Stimulated activated CD8-positive, alpha-beta memory T cell treated with anti-CD3 and anti-CD28 coated beads, Interleukin-7, amount 100 ng/mL, for 48 hours (primary cell): ENCODE results near the gene ERBB4.

ENCODE experiments used
- DNase-seq, 2 donors: peaks; one replicate each; pipeline ENCODE4 v3.0.0-alpha.2; 2020; ENCODE audit warnings: low read depth in 1 of 2; ENCODE audit errors: extremely low read depth in 1 of 2

Gene ERBB4

DNA sequence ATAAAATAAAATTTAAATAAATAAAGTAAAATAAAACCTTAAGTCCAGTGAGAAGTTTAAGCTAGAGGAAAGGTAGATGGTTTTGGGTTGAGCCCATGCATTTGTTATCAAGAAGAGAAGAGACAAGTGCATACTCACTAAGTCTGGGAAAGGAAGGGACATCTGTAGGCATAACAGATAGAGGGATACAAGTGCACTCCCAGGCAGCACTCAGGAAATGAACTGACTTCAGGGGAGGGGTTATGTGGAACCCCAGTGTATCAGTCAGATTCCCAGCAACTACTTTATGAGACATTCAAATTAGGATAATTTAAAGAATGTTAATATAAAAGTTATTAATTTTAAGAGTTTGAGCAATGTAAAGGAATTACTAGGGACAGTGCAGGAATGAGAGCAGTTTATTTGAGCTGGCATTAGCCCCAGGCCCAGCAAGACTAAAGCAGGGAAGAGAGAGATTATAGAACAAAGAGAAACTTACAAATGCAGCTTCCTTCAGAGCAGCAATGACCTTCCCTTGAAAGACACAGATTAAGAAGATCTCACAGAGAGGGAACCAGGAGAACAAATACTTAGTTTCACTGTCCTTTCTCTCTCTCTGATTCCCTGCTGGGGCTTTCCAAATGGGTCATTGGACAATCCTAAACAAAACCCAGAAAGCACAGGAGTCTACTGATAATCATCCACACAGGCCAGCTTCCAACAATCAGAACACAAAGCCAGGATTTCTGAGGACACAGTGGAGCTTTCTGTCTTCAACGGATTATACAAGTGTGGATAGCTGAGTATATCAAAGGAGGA lies 109.7 kb downstream of the ERBB4 start:
- no peak for DNase-seq

DNA sequence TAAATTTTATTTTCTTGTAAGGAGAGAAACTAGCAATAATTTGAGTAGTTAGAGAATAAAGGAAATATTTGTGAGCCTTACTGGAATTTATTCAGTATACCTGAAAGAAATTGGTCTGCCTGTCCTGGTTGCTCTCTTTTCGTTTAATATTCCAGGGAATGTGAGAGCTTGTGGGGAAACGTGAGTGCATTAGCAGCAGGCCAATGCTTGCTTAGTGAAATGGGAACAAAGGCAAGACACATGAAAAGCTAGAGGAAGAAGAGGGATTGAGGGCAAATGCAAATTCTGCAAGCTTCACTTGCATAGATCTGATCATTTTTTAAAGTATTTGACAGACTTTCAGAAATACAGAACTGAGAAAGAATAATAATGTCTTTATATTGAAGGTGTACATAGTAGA lies 111.0 kb downstream of the ERBB4 start:
- DNase-seq: no peak

DNA sequence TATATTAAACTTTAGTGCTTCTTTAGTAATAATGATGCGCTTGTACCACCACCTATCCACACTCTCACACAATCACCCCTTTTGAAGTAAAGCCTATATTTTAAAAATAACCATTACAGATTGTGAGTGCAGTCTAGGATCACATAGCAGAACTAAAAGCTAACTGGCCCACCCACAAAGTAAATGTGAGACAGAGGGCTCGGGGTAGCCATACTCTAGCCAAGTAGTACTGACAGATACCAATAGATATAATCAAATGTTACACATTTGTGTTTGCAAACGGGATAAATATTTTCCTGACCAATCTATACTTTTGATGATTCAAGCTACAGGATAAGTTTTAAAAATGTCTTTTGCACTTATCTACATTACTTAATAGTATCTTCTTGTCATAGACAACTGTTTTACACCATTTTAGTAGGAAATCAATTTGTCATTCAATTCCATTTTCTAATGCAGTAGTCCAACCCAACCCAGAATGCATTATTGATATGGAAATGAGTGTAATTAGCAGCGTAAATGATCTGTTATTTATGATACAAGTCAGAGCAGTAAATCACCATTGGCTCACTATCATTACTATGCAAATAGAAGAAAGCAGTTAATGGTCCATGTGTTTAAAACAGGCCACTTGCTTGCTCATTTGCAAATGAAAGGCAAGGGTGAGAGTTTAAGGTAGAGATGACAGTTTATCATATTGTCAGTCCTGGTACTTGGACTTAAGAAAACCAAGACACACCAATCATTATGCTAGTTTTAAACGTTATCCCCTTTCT lies 111.8 kb downstream of the ERBB4 start:
- no peak for DNase-seq

DNA sequence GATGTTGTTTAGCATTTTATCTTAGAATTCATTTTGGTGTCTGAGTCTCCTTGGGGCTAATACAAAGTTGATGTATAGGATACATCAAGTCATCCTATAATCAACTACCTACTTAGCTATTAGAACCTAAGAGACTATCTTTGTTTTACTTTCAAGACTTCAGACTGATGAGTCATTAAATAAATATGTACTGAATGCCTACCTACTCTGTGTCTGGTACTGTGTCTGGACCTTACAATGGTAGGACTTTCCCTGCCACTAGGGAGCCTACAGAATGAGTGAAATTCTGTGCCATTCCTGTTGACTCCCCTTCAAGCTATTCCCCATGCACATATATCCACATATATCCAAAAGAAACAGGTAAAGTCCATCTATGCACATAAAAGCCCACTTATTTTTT lies 114.5 kb downstream of the ERBB4 start:
- no peak for DNase-seq

DNA sequence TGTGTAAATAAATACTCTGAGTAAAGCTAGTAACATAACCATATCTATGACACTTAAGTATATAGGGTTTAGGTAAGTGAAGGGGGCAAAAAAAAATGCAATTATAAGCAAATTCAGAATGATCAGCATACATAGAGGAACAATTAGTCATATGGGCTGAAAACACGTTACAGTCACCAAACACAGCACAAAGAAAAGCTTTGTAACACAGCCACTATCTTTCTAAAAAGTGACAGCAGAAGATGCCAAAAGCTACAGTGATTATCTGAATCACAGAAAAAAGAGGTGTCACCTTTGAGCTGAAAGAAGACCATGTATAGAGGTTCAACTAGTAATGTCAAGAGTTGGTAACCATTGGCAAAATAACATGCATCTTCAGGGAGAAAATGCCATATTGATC lies 115.5 kb downstream of the ERBB4 start:
- DNase-seq: no peak

DNA sequence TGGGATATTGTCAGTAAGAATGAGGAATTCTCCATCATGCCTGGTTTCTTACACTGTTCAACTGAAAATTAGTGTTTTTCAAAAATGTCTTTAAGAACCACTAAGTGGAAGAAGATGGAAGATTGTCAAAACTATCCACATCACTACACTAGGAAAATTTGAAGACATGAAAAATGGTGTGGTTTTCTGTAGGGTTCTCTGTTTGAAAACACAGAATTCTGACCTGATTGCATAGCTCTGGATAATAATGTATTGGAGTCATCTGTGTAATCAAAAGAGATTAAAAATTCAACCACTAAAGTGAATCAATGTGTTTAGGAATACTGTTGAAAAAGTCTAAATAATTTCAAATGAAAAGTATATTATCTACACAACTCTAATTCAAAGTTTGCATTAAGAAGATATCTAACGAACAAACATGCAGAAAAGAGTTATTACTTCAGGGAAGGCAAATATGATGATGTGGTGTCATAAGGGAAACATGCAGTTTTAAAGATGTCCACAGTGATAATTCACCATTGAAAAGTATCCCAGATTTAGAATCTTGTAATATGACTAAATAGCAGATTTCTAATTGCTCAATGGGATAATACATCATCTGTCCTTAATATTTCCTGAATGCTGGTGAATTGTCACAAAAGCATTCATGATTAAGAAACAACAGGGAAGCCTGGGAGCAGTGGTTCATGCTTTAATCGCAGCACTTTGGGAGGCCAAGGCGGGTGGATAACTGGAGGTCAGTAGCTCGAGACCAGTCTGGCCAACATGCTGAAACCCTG lies 116.9 kb downstream of the ERBB4 start:
- DNase-seq: no peak

DNA sequence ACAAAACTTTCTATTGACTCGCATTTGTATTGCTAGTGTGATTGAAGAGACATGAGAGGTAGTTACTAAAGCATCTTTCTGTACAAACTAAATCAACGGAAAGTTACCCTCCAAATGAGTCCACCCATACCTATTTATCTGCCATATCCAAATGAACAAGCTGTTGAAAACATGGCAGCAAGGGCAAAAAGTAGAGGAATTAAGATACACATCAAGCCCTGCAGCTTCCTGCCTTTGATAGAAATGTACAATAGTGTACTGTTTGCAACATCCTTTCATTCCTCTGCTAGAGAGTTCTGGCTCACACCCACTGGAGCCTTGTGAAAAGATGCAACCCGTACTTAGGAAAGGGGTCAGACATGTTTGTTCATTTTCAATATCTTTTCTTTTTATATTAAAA lies 122.5 kb downstream of the ERBB4 start:
- no peak for DNase-seq

DNA sequence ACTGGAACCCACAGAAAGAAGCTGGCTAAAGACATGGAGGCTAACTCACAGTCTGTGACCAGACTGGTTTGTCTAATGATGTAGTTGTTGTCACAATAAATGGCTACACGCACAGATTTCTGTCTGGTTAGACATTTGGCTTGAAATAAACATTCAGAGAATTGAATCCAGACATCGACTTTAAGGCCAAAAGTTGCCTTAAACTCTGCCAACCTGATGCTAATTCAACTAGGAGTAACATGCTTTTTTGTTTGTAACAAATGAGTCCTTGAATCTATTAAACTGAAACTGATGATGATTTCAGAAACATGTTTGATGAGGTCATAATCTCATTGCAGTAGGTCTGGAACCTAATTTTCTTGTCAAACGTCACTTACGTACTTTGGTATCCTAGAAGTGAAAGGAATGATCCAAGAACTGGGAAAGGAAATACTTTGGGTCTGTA lies 123.8 kb downstream of the ERBB4 start:
- DNase-seq: no peak

DNA sequence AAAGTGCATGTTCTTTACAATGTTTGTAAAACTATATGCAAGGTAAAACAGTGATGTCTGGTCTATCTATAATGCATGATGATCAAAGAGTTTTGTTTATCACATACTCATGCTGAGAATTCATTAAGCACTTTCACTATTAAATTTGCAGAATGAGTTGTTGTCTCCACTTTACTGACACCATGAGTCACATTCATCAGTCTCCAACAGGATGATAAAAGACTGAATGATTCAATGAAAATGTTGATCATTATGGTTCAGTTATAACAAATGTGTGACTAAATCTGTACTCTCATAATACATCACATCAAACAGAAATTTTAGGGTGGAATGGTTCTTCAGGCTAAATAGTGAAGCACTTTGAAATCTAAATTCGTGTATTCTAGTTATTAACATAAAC lies 129.0 kb downstream of the ERBB4 start:
- no peak for DNase-seq

DNA sequence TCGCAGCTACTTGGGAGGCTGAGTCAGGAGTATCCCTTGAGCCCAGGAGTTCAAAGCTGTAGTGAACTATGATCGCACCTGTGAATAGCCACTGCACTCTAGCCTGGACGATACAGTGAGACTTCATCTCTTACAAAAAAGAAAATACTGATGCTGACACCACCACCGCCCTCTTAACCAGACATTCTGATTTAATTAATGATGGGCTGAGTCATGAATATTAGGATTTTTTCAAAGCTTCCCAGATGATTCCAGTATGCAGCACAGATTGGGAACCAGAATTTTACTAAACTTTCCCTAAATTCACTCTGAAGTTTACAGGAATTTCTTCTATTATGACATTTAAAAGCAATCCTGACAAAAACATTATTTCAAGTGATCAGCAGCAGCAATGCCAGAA lies 130.1 kb downstream of the ERBB4 start:
- DNase-seq: no peak

DNA sequence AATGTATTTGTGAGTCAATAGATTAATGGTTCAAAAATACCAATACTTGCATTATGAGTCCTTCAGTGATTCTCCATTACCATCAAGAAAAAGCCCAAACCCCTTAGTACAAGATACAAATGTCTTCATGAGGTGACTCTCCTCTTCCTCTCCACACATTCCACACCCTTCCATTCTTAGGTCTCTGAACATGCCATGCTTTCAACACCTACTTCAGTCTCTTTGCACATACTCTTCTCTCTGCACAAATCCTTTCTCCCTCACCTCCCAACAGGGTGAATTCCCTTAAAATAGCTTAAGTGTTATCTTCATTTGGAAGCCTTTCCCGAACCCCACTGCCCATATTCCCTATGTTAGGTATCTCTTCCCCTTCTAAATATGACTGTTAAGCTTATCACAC lies 131.9 kb downstream of the ERBB4 start:
- DNase-seq: no peak

DNA sequence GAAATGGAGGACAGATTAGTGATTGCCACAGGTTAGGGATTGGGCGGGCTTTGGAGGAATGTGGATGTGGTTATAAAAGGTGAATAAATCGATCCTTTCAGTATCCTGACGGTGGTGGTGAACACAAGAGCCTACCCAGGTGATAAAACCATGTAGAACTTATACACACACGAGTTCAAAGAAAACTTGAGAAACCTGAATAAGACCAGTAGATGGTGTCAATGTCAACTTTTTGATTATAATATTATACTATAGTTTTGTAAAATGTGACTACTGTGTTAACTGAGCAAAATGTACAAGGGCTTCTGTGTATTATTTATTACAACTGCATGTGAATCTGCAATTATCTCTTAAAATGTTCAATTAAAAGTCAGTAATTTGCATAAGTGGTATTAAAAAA lies 136.3 kb downstream of the ERBB4 start:
- DNase-seq: no peak

DNA sequence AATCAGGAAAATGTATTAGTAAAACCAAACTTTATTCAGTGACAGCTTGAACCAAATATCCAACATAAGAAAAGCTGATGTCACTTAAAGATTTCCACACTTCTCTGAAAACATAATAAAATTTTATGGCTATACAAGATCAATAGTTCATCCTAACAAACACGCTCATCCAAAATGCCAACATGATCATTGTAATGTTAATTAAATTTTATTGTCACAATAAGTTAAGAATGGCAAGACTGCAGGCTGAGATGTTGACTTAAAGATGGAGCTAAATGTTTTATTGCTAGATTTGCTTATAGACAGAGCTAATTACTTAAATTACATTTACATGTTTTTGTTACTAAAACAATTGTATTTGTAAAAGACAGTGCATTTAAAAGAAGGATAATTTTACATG lies 140.3 kb downstream of the ERBB4 start:
- DNase-seq: no peak

DNA sequence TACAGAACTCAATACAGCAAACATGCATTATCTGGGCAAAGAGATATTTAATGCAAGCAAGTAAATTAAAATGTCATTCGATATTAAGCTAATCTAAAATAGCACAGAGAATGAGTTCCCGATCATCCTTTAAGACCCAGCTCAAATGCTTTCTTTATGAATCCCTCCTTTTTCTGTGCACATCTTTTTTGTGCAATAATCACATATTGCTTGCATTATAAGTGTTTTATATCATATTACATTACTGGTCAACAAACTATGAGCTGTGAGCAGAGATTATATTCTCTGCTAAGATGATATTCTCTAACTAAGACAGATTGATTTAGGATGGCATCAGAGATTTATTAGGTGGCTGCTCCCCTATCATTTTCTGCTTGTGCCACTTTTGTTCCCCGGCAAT lies 146.1 kb downstream of the ERBB4 start:
- no peak for DNase-seq

DNA sequence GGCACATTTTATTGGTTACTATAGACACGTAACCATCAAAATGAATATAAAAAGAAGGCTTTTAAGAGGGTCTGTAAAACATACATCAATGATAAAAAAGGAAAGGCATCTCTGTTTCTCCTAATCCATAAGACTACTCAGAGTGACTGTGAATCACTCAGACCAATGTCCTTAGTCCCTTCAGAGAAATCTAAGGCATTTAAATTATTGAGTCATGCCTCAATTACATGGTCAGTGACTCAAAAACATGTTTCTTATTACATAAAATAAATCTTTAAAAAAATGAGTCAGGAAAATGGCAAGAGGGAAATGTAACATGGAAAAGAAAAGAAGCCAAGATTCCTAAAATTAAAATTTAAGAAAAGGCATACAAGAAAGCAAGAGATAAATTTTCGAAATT lies 146.6 kb downstream of the ERBB4 start:
- no peak for DNase-seq

DNA sequence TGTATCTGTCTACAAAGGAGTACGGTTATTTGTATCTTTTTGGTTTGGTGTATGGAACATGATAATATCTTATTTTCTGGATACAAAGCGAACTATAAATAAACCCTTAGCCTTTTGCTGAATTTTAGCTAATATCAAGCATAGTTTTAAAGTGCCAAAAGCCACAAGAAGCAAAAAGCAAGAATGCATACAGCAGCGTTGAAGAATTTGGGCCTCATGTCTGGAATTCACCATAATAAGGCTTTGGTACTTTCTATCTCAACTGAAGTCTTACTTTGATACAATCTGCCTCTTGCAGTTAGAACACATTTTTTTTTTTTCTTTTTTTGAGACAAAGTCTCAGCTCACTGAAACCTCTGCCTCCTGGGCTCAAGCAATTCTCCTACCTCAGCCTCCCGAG lies 151.5 kb downstream of the ERBB4 start:
- no peak for DNase-seq

DNA sequence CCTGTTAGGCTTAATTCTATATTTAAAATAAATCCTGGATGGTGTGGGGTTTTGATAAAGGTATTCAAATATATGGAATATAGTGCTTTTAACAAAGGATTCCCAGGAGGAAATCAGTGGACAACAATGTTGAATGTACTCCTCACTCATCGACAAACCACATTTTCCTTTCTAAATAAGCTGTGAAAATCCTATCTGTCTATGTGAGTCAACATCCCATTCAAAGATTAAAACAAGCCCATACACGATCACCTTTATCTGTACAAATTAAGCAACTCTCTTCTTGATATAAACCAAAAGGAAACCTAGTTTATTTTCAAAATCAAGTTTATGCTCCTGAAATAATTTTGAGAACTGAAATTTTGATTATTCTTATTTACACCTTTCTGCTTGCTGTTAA lies 153.4 kb downstream of the ERBB4 start:
- DNase-seq: no peak

DNA sequence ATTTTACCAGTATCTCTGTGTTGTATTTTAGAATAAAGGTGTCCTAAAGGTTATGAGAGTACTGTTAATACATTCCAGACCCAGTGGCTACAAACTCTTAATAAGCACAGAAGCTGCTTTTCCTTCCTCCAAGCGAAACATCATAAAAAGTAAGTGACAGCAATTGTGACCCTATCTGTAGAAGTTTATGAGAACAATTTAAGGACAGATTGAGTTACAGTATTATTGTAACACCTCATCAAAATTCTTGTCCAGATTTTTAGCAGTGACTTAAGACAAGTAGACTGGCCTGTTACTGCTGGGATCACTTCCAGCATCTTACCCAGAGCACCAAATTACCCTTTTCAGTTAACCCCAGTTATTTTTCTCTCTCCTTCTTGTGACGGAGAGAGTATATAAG lies 154.6 kb downstream of the ERBB4 start:
- DNase-seq: no peak

DNA sequence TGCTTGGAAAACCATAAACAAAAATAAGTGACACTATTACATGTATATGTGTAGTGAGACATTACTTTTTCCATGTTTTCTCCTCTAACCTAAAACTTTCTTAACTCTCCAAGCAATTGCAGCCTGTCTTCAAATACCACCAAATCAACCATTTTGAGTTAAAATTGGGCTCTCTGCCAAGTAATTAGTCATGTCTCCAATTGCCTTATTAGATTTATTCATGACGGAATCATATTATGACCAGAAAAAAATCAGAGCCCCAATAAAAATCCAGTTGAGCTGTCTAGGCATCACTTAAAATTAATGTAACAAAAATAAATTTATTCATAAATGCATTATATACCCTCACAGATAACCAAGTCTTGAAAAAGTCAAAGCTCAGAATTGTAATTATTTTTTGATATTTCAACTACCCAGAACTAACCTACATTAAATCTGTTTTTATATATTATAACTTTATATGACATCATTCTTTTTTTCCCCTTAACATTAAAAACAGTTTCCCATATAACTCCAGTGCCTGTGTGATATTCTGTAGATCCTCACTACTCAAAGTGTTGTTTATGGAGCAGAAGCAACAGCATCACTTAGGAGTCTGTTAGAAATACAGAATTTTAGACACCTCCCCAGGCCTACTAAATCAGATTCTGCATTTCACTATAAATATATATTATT lies 157.0 kb downstream of the ERBB4 start:
- DNase-seq: no peak

DNA sequence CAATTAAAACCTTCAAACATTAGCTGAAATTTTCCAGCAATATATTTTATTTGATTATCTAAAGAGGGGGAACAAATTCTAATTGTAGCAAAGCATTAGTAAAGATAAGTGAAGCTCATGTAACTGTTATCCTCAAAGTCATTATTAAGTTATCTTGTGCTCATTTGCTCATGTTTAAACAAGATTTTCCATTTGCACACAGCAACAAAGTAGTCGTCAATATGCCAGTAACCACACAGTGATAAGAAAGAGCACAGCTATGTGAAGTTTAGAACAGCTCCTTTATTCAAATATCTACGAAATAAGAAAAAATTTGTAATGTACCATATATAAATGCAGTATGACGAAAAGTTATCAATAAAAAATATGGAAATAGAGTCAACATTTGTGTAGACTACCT lies 159.5 kb downstream of the ERBB4 start:
- DNase-seq: no peak

DNA sequence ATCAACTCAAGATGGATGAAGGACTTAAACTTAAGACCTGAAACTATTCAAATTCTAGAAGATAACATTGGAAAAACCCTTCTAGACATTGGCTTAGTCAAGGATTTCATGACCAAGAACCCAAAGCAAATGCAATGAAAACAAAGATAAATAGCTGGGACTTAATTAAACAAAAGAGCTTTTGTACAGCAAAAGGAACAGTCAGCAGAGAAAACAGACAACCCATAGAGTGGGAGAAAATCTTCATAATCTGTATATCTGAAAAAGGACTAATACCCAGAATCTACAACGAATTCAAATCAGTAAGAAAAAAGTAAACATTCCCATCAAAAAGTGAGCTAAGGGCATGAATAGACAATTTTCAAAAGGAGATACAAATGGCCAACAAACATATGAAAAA lies 171.2 kb downstream of the ERBB4 start:
- no peak for DNase-seq
